ENCODE measurements around the gene WDR12.
A peak's percentile ranks its signal among the peaks of the same experiment; 100 is the strongest.

Gene WDR12

GRCh38 chr2:202848813-202849212 lies 62.7 kb downstream of the WDR12 start:
- no peak for TF ChIP-seq CTCF (IDR thresholded peaks at IDR 0.05; ENCODE audit: extremely low read depth, missing control alignments)
- no peak for DNase-seq (ENCODE audit: low spot score)

- peak; percentile 40 for DNase-seq (ENCODE audit: low spot score)
- no peak for TF ChIP-seq CTCF (IDR thresholded peaks at IDR 0.05; ENCODE audit: extremely low read depth, missing control alignments)
Observed at GRCh38 chr2:202847693-202848524, 63.6 kb downstream of the WDR12 start.

DNA sequence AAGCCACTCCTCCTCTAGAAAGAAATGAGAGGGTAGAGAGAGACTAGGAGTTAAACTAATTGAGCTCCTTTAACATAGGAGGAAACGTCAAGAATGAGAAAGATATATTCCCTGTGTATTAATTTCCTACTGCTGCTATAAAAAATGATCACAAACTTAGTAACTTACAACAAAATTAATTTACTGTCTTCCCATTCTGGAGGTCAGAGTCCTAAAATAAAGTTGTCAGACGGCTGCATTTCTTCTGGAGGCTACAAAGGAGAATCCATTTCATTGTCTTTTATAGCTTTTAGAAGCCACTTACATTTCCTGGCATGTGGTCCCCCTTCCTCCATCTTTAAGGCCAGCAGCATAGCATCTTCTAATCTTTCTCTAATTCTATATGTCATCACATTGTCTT lies 66.8 kb downstream of the WDR12 start:
- no peak for TF ChIP-seq CTCF (IDR thresholded peaks at IDR 0.05; ENCODE audit: extremely low read depth, missing control alignments)
- DNase-seq (ENCODE audit: low spot score): no peak

GRCh38 chr2:202842690-202843089 lies 68.8 kb downstream of the WDR12 start:
- no peak for TF ChIP-seq CTCF (IDR thresholded peaks at IDR 0.05; ENCODE audit: extremely low read depth, missing control alignments)
- no peak for DNase-seq (ENCODE audit: low spot score)

DNA sequence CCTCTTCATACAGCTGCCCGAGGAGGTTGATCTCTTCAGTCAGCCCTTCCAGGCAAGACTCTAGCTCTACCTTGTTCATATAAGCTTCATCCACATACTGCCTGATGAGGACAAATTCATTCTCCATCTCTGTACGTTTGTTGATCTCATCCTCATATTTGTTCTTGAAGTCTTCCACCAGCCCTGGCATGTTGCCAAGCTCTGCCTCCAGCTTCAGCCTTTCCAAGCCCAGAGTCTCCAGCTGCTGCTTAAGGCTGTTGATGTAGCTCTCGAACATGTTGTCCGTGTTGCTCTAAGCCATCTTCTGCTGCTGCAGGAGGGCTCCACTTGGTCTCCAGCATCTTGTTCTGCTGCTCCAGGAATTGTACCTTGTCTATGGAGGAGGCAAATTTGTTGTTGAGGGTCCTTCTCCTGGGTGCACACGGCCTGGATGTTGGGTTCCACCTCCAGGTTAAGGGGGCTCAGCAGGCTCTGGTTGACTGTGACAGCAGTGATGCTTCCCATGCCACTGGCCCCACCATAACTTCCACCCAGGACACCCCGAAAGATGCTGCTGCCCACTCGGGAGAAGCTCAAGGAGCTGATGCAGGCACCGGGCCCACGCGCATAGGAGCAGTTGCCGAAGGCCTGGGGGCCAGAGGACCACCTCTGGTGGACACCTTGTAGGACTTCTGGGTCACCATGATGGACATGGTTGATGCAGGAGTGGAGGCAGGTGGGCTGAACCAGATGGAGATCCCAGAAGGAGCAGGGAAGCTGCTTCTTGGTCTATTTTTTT lies 70.2 kb downstream of the WDR12 start:
- no peak for TF ChIP-seq CTCF (IDR thresholded peaks at IDR 0.05; ENCODE audit: extremely low read depth, missing control alignments)
- no peak for DNase-seq (ENCODE audit: low spot score)

GRCh38 chr2:202831242-202832220 lies 79.9 kb downstream of the WDR12 start:
- peak; percentile 48 for DNase-seq (ENCODE audit: low spot score)
- peak; percentile 54 for TF ChIP-seq CTCF (IDR thresholded peaks at IDR 0.05; ENCODE audit: extremely low read depth, missing control alignments)

All from GM20000 (cell line).